ENCODE measurements around the gene VAV3.
A peak's percentile ranks its signal among the peaks of the same experiment; 100 is the strongest.
"Not testable (repeated sequence)": the region's sequence is repeated elsewhere in the genome, so short reads cannot be mapped to it uniquely, and the experiment has no call there.

Gene VAV3

DNA sequence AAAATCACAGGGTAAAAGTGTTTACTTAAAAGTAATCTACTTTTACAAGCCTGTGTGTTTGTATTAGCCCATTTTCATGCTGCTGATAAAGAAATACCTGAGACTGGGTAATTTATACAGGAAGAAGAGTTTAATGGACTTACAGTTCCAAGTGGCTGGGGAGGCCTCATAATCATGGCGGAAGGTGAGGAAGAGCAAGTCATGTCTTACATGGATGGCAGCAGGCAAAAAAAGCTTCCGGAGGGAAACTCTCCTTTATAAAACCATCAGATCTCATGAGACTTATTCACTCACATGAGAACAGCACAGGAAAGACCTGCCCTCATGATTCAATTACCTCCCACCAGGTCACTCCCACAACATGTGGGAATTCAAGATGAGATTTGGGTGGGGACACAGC is 71.6 kb downstream of the VAV3 start:
- not testable (repeated sequence) for DNase-seq (ENCODE audit: low spot score)

DNA sequence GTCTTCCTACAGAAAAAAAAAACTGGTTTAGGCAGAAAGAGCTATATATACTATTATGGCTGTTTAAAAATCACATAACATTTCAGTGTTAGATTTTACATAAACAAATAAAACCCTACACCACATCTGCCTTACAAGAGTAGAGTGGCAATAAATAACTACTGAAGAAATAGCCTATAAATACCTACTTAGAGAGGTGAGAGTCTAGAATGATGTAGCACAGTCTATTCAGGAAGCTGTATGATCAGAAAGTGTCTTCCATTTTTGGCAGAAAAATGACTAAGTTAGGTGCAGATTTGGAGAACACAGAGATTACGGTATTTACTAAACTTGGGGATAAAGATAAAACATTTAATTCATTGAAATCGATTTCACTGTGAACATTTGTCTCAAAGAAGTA is 75.5 kb downstream of the VAV3 start:
- DNase-seq (ENCODE audit: low spot score), result no peak

DNA sequence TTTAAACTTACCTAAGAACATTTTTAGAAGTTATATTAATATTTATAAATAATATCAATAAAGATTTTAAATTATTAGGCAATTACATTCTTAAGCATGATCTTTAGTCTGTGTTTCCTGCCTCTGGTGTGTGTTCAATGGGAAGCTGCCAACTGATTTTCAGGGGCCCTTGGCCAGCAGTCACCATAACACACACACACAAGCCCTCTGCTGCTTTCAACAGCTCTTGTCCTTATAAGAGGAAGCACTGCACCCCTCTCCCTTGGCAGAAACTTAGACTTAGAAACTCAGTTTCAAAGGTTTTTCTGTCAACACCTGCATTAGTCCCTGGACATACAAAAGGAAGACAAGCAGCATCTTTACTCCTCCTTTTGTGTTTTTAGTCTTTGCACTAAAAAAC is 81.4 kb downstream of the VAV3 start:
- DNase-seq (ENCODE audit: low spot score), result no peak

DNA sequence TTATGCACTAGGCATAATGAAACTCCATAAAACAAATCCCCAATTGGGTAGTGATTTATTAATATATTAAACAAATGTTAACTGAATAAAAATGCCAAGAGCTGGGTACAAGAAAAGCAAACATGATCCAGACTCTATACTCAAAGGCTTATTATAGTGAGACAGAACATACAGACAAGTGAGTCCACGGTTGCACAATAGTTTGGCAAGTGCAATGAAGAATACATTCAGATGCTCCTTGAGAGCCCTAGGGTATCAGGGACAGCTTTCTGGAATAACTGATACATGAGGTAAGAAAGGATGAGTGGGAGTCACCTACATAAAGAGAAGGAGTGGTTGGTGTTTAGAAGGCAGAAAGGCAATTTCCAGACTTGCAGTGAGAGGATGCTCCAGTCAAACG is 85.1 kb downstream of the VAV3 start:
- no peak for DNase-seq (ENCODE audit: low spot score)

DNA sequence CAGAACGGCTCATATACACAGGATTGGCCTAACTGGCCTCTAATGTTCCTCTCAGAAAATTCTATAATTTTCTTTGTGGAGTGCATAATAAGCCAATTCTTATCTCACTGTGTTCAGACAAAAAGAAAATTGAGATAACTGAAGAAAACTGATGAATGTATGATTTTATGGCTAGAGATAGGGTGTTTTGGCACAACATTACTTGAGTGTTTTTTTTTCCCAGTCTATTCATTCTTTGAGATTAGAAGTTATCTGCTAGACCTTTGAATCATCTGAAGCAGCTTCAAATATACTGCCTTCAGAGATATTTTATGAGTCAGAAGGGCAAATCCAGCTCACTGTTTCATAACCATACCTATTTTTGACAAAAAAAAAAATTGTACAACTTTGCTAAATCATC is 85.6 kb downstream of the VAV3 start:
- no peak for DNase-seq (ENCODE audit: low spot score)

DNA sequence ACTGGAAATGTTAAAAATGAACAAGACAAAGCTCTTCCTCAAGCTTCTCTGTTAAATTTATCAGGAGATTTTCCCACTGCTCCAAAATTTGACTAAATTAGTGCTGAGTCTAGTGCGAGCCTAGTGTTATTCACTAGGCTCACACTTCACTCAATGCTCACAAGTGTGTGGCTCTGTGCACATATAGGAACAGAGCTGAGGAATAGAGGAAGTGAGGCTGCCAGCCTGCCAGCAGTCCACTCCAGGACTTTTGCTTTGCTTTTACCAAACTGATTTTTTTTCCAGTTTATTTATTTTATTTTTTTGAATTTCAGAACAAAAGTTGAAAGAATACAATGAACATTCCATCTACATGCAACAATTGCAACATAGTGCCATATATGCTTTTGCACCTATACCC is 87.2 kb downstream of the VAV3 start:
- DNase-seq (ENCODE audit: low spot score), result no peak

DNA sequence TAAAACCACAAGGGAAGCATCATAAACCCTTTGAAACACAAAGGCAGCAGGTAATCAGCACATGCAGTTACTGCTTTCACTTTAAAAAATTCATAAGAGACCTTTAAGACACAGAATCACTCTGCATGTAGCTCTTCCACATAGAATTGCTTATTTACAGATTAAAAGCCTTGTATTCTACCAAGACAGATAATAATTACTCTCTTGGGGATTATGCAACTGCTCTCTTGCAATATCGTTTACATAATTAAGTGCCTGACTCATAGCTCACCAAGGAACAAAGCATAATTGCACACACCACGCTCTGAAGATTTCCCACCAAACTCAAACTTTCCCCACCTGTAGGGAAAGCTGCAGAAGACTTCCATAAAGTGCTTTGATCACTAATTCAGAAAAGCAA is 87.9 kb downstream of the VAV3 start:
- DNase-seq (ENCODE audit: low spot score), result no peak

DNA sequence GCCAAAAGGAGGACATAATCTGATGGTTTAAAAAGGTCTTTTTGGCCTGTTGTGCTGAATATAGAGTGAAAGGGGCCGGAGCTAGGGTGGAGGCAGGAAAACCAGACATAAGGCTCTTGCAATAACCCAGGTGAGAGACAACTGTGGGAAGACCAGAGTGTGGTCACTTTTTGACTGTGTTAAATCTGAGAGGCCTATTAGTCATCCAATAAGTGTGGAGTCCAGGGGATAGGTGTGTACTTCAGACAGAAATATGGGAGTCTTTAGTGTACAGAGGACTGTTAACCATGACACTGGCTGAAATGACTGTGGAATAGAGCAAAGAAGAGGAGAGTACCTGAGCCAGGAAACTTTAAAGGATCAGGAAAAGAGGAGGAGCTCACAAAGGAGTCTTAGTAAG is 89.3 kb downstream of the VAV3 start:
- peak; percentile 28 for DNase-seq (ENCODE audit: low spot score)

DNA sequence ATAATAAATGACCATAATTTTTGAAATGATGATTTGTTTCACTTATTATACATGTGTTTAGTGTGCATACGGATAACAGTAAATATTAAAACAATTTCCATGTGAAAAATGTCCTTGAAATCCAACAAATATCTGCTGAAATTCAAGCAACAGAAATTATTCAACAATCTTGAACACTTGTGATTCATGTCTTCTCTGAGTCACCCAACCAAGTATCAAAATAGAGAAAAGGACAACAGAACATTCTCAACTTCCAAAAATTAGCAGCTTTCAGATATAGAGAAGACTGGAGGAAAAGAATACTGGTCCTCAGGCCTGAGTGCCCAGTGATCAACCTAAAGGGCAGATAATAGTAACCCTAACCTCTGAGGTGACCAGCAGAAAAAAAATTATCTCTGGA is 90.8 kb downstream of the VAV3 start:
- DNase-seq (ENCODE audit: low spot score), result peak; percentile 17

DNA sequence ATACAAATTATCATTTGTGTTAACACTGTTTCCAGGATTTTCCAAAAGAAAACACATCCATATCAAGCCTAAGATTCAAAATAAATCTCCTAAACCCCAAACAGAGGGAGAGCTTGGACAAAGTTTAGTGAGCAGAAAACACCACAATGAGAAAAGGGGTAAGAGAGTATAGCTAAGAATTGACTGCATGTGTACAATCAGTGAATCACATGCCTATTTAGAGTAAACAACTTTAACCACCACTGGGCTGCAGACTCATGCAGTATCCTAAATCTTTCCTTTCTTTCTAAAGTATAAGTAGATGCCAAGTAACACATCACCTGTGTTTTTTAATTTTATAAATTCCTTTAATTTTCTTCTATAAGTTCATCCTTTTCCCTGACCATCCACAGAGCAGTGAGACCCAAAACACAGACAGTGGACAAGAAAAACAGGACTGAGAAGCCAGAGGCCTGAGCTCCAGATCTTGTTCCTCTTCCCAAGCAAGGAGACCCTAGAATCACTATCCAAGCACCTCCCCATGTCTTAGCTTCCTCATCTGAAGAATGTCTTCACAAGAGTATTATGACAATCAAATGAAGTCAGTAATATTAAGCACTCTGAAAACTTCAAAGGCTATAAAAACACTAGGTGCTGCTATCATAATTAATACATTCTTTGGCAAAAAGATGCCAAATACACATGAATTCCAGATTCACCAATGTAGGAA is 93.1 kb downstream of the VAV3 start:
- no peak for DNase-seq (ENCODE audit: low spot score)

DNA sequence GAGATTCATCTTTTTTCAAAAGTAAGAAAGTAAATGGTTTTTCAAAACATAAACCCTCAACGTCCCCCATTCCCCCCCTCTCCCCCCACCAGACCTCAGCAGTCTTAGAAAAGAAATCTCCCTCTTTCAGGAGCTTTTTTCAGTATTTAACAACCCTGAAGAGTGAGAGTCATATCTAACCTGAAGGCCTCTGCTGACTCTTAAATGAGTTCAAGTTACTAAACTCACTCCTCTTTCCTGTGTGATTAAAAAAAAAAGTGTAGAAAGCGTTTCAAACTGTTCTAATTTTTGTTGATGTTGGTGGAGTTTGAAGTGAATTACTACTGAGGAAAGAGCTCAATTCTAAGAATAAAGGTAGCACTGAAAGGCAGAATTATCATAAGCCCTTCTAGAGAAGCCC is 93.7 kb downstream of the VAV3 start:
- DNase-seq (ENCODE audit: low spot score), result no peak

DNA sequence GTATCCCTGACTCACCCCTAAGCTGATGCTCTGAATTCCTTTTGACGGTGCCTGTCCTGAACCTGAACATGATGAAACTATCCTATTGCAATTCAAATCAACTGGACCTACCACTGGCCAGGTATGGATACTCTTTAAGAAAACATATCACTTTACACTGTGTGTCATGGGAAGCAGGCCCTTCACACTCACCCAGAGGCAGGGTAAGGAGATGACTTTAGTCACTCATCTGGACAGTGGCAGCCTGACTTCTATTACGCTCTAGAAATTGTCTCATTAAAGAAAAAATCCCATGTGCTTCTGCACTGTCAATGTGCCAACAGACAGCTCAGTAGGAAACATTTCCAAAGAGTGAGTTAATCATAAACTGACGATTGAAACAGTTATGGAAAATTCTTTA is 94.3 kb downstream of the VAV3 start:
- peak; percentile 84 for DNase-seq (ENCODE audit: low spot score)

DNA sequence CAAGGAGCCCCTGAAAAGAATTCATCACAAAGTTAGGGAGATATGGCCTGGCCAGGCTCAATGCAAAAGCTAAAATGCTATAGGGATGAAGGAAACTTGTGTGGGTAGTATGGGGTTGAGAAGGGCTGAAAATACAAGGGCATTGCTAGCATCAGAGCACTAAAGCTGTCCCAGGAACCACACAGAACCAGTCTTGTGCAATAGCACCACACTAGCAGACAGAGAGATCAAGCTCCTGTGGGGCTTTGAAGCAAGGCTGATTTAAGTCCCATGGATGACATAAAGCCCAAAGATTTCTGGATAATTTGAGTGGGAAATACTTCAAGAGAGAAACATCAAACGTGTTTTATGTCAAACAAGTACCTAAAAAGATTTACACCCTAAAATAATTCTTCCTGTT is 97.1 kb downstream of the VAV3 start:
- DNase-seq (ENCODE audit: low spot score), result no peak

DNA sequence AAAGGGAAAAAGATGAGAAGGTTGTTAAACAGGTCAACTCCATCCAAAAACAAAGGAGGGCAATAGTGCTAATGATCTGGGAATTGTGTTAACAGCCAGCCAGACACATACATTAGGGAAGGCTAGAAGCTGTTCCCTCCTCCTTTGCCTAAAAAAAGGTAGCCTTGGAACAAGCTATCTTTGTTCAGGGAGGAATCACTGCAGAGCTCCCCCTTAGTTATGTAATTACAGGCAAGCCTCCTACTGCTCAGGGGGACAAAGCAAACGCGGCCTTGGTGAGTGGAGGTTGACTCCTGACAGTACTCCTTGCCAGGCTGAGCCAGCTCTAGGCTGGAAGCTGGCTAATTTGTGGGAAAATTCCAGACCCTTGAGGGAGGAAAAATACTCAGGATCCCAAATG is 97.6 kb downstream of the VAV3 start:
- DNase-seq (ENCODE audit: low spot score), result no peak

DNA sequence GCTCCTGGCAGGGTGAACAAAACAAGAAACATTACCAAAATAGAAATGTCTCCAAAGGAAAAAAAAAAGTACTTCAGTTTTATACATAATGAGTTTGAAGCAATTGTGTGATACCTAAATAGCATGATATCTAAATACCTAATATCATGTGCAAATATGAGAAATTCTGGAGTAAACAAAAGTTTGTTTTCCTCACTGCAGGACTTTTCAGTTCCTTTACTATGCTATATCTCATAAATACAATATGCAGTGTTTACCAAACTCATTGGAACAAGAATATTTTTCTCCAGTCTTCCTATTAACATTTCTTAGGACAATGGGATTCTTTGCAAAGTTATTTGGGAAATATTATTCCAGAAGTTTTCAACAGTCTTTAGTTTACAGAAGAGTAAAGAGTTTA is 98.1 kb downstream of the VAV3 start:
- no peak for DNase-seq (ENCODE audit: low spot score)

DNA sequence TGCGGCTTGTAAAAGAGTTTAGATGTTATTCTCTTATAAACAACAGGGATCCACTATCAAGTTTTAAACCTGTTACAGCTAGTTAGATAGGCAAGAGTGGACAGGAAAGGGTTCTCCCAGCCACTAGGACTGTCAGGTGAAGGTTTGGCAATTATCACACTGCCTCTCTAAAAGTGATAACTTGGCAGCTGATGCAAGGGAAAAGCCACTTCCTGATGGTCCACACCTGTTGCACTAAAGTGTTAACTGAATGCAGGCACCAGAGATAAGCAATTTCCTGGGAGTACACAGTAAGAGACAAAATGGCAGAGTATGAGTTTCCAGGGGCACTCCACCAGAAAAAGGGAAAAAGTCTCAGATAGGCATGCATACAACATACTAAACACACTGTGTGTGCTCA is 99.4 kb downstream of the VAV3 start:
- DNase-seq (ENCODE audit: low spot score), result no peak

DNA sequence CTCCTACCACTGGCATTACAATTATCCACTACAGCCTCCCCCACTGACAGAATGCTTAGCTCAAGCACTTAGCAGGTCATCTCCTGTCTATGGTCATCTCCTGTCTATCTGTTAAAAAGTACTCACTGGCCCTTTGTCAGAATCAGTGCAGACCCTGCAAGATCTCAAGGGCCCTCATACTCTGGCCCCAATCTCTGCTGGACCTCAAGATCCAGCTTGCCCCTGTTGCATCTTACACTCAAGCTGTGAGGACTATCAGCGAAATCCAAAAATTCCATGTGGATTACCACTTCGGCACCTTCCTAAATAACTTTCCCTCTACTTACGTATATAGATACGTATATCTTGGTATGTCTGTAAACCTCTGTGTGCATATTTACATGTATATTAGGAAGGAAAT is 101.6 kb downstream of the VAV3 start:
- no peak for DNase-seq (ENCODE audit: low spot score)

DNA sequence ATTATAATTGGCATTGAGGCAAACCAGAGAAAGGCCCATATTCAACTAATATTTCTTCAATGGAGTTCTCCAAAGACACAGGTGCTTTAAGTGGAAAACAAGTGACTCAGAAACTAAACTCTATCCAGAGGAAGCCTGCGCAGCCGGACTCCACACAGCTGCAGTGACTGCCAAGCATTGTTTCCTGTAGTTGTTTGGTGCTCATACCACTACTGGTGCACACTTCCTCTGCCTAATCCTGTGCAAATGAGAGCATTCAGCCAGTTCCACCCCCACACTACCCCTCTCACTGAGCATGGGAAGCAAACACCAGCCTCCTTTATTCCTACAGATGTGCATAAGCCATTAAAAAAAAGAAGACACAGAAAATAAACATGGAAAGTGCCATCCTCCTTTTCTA is 102.9 kb downstream of the VAV3 start:
- no peak for DNase-seq (ENCODE audit: low spot score)

DNA sequence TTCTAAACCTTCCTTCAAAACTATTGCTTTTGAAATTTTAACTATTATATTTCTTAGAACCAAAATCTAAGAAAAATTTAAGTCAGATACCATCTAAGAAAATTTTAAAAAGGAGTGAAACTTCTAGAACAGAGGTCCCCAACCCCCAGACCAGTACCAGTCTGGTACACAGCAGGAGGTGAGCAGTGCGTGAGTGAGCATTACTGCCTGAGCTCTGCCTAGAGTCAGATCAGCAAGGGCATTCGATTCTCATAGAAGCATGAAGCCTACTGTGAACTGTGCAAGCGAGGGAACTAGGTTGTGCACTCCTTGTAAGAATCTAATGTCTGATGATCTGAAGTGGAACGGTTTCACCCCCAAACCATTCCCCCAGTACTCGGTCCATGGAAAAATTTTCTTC is 106.7 kb downstream of the VAV3 start:
- no peak for DNase-seq (ENCODE audit: low spot score)

DNA sequence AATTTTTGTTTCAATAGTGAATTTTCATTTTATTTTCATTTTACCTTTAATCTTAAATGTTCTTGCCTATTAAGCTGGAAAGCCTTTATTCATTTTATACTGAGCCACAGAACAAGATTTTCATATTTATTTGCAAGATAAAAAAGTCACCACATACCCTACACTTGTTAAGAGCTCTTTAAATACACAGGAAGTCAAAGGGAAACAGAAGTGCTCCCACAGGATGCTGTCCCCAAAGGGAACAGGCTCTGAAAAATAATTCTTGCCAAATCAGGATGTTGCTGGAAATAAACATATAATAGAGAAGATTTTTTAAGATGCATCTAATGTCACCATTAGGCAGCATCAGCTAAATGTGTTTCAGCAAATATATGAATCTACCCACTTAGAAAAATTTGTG is 113.6 kb downstream of the VAV3 start:
- no peak for DNase-seq (ENCODE audit: low spot score)

DNA sequence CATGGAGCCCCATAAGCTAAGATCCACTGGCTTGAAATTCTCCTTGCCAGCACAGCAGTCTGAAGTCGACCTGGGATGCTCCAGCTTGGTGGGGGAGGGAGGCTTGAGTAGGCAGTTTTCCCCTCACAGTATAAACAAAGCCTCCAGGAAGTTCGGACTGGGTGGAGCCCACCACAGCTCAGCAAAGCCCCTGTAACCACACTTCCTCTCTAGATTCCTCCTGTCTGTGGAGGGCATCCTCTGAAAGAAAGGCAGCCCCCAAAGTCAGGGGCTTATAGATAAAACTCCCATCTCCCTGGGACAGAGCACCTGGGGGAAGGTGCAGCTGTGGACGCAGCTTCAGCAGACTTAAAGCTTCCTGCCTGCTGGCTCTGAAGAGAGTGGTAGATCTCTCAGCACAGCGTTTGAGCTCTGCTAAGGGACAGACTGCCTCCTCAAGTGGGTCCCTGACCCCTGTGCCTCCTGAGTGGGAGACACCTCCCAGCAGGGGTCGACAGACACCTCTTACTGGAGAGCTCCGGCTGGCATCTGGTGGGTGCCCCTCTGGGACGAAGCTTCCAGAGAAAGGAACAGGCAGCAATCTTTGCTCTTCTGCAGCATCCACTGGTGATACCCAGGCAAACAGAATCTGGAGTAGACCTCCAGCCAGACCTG is 120.3 kb downstream of the VAV3 start:
- not testable (repeated sequence) for DNase-seq (ENCODE audit: low spot score)

DNA sequence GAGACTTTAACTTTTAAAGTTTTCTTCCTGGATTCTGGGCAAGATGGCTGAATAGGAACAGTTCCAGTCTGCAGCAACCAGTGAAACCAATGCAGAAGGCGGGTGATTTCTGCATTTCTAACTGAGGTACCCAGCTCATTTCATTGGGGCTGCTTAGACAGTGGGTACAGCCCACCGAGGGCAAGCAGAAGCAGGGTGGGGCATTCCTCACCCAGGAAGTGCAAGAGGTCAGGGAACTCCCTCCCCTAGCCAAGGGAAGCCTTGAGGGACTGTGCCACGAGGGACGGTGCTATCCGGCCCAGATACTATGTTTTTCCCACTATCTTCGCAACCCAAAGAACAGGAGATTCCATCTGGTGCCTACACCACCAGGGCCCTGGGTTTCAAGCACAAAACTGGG is 121.0 kb downstream of the VAV3 start:
- no peak for DNase-seq (ENCODE audit: low spot score)

DNA sequence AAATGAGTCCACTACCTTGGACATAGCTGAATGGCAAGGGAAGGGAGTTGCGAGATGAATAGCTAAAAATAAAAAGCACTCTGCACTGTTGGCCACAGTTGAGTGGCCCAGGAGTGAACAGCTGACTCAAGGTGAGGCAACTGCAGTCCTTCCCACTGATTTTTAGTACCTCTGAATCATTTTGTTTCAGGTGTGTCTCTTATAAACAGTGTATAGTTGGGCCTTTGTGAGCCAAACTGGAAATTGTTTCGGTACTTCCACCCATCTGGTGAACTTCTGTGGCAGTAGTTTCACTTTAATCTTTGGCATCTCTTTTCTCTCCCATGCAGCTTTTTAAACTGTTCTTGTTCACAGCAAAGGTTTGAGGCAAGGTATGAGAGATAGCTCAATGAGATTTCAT is 122.7 kb downstream of the VAV3 start:
- DNase-seq (ENCODE audit: low spot score), result peak; percentile 63

DNA sequence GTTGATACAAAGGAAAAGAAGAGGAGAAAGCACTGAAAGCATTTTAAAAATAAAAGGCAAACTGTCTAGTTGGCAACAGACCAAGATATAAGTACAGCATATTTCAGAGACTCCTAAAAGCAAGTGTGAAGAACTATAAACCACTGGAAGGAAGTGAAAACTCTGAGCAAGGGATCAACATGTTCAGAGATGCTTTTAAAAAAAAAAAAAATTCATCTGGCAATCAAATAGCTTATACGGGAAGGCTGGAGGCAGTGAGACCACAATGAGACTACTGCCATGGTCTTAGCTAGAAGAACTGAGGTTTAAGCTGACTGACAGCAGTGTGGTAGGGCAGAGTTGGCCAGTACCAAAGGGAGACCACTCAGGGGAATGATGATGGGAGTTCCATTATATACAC is 124.3 kb downstream of the VAV3 start:
- DNase-seq (ENCODE audit: low spot score), result no peak
